Smooth muscle cell (in vitro differentiated cells): ENCODE results near the gene SMARCC2. TPM values are rescaled to one million over a fixed set of nuclear protein-coding genes. Genes with fewer than 3 reads are reported as not detected.

Experiments
- DNase-seq: peaks from one replicate; lab custom pipeline; 2025; ENCODE audit not compliant: unreplicated experiment; lab: John Stamatoyannopoulos, UW
- H2AFZ ChIP-seq: fragments of 200-600 bp; sonication (generic); 2 replicates; pipeline ENCODE4 v1.6.0; 2016; ENCODE audit warnings: antibody characterized with exemption, low read depth, mild to moderate bottlenecking
- H3F3A ChIP-seq: fragments of 200-600 bp; sonication (generic); 2 replicates; pipeline ENCODE4 v1.6.0; 2017; ENCODE audit warnings: antibody characterized with exemption, low read depth
- H3K27ac ChIP-seq: fragments of 200-600 bp; sonication (generic); 2 replicates; pipeline ENCODE4 v1.5.1; 2016; ENCODE audit warnings: low read depth, mild to moderate bottlenecking
- H3K27me3 ChIP-seq: fragments of 200-600 bp; sonication (generic); 2 replicates; pipeline ENCODE4 v1.6.1; 2016; ENCODE audit warnings: low read depth, mild to moderate bottlenecking
- H3K36me3 ChIP-seq: fragments of 200-600 bp; sonication (generic); 2 replicates; pipeline ENCODE4 v1.5.1; 2016; ENCODE audit warnings: low read depth
- H3K4me1 ChIP-seq: fragments of 200-600 bp; sonication (generic); 2 replicates; pipeline ENCODE4 v1.5.1; 2016; ENCODE audit warnings: low read depth
- H3K4me2 ChIP-seq: fragments of 200-600 bp; sonication (generic); 2 replicates; pipeline ENCODE4 v1.6.0; 2016; ENCODE audit warnings: mild to moderate bottlenecking
- H3K4me3 ChIP-seq: fragments of 200-600 bp; sonication (generic); 2 replicates; pipeline ENCODE4 v1.5.1; 2016; ENCODE audit warnings: mild to moderate bottlenecking
- H3K79me2 ChIP-seq: fragments of 200-600 bp; sonication (generic); 2 replicates; pipeline ENCODE4 v1.6.0; 2016; ENCODE audit warnings: low read depth, mild to moderate bottlenecking
- H3K9ac ChIP-seq: fragments of 200-600 bp; sonication (generic); 2 replicates; pipeline ENCODE4 v1.6.0; 2016; ENCODE audit warnings: low read depth
- H3K9me3 ChIP-seq: fragments of 200-600 bp; sonication (generic); replicated peaks from 2 replicates; pipeline ENCODE4 v1.5.1; 2016; ENCODE audit warnings: low read depth
- H4K20me1 ChIP-seq: fragments of 200-600 bp; sonication (generic); 2 replicates; pipeline ENCODE4 v1.6.0; 2016; ENCODE audit warnings: low read depth
- WGBS: methylation state at CpG from one replicate; pipeline ENCODE4 v1.1.7; 2016; ENCODE audit warnings: low lambda C conversion rate; 5-methylcytosine and 5-hydroxymethylcytosine counted together
- polyA plus RNA-seq: library from polyadenylated mRNA; unstranded; fragments of >200 nt; fragmentation: Nextera tagmentation; extraction: Ambion mirVana; gene quantifications from 2 replicates; pipeline ENCODE4 v1.2.1, GENCODE V29; 2016
- total RNA-seq: library from RNA; depleted of rRNA; stranded (reverse); fragments of >200 nt; gene quantifications from 2 replicates; pipeline ENCODE4 v1.2.3, GENCODE V29; 2014
- TF ChIP-seq, protein P1 (sequence below): fragments of 200-600 bp; sonication (generic); IDR thresholded peaks from 2 replicates; pipeline ENCODE4 v1.5.1; 2017; ENCODE audit warnings: borderline replicate concordance, mild to moderate bottlenecking, antibody characterized with exemption; ENCODE audit not compliant: insufficient read depth, poor library complexity, severe bottlenecking

Gene SMARCC2
- total and polyA plus RNA-seq, 2 experiments from 2014 or later: 32.2 to 43.8 TPM

DNA sequence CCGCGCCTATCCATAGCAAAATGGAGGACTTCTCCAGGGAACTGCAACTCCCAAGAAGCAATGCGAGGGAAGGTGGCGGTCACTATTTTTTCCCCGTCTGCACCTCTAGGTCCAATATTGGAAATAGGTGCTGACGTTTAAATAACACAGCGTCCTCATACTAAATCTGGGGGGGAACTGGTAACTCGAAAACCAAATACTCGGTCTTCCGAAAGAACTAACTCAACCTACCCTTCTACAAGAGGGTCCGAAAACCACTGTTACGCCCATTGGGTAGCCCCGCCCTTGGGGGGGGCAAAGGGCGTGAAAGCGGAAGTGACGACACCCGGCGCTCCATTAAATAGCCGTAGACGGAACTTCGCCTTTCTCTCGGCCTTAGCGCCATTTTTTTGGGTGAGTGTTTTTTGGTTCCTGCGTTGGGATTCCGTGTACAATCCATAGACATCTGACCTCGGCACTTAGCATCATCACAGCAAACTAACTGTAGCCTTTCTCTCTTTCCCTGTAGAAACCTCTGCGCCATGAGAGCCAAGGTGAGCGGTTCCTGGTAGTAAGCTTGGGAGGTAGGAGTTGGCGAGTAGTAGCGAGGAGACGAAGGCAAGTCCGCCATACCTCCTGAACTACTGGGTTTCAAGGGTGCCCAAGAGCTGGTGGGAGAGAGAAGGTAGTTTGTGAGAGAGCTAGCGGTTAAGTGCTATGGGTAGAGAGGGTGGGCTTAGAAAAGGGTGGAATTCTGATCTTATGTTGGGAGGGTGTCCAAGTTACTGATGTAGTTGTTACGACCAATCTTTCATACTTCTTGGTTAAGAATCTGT is 72.8 kb downstream of the SMARCC2 start, which contains the start of gene RPL41:
TSS of gene RPL41 (plus strand) at position 367 of the 815 bp plus-strand sequence.
- no peaks in the 10 kb centered on the region for H3K9me3 ChIP-seq
- no peaks in the 10 kb centered on the region for H3K27me3 ChIP-seq
- peaks cover 24% of the 10 kb centered on the region for H3F3A ChIP-seq
- peaks cover 8% of the 10 kb centered on the region for H3K79me2 ChIP-seq
- peak within 1 kb of the TSS; percentile 96 for H3K9ac ChIP-seq
- peaks cover 12% of the 10 kb centered on the region for H3K4me1 ChIP-seq
- peak within 1 kb of the TSS; percentile 96 for H3K4me2 ChIP-seq
- peaks cover 10% of the 10 kb centered on the region for H4K20me1 ChIP-seq
- H3K27ac ChIP-seq: peak within 1 kb of the TSS; percentile 95
- WGBS: under 1% methylated on average over 34 of the region's 34 CpGs
- TF ChIP-seq, protein P1, sequence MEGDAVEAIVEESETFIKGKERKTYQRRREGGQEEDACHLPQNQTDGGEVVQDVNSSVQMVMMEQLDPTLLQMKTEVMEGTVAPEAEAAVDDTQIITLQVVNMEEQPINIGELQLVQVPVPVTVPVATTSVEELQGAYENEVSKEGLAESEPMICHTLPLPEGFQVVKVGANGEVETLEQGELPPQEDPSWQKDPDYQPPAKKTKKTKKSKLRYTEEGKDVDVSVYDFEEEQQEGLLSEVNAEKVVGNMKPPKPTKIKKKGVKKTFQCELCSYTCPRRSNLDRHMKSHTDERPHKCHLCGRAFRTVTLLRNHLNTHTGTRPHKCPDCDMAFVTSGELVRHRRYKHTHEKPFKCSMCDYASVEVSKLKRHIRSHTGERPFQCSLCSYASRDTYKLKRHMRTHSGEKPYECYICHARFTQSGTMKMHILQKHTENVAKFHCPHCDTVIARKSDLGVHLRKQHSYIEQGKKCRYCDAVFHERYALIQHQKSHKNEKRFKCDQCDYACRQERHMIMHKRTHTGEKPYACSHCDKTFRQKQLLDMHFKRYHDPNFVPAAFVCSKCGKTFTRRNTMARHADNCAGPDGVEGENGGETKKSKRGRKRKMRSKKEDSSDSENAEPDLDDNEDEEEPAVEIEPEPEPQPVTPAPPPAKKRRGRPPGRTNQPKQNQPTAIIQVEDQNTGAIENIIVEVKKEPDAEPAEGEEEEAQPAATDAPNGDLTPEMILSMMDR: no peak
- H2AFZ ChIP-seq: peak within 1 kb of the TSS; percentile 79
- peak; percentile 65 for DNase-seq
- H3K36me3 ChIP-seq: no peaks in the 10 kb centered on the region
- H3K4me3 ChIP-seq: peak within 1 kb of the TSS; percentile 74

DNA sequence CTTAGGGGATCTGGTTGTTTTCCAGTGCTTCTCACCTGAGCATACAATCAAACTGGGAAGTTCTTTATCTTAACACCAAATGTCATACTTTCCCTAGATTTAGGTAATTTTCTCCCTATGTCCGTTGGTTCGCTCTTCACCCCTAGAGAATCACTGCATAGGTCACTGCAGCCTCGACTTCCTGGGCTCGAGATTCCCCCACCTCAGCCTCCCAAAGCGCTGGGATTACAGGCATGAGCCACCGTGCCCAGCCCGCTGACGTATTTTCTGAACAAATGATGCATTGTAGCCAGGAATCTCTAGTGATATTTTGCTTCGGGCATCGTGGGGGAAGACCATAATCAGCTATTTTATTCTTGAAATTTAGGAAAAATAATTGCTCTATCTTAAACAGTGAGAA is 74.0 kb downstream of the SMARCC2 start:
- H2AFZ ChIP-seq: peak overlapping the region; percentile 79
- peak overlapping the region; percentile 96 for H3K4me2 ChIP-seq
- no peaks in the 10 kb centered on the region for H3K9me3 ChIP-seq
- H3K9ac ChIP-seq: peak overlapping the region; percentile 96
- H3K79me2 ChIP-seq: peaks cover 8% of the 10 kb centered on the region
- H3K27me3 ChIP-seq: no peaks in the 10 kb centered on the region
- WGBS: 22% methylated on average over 10 of the region's 10 CpGs
- DNase-seq: no peak
- H3F3A ChIP-seq: peaks cover 31% of the 10 kb centered on the region
- peaks cover 12% of the 10 kb centered on the region for H3K4me1 ChIP-seq
- peak overlapping the region; percentile 74 for H3K4me3 ChIP-seq
- peaks cover 5% of the 10 kb centered on the region for H3K36me3 ChIP-seq
- peaks cover 10% of the 10 kb centered on the region for H4K20me1 ChIP-seq
- TF ChIP-seq, protein P1: no peak
- peak overlapping the region; percentile 95 for H3K27ac ChIP-seq

DNA sequence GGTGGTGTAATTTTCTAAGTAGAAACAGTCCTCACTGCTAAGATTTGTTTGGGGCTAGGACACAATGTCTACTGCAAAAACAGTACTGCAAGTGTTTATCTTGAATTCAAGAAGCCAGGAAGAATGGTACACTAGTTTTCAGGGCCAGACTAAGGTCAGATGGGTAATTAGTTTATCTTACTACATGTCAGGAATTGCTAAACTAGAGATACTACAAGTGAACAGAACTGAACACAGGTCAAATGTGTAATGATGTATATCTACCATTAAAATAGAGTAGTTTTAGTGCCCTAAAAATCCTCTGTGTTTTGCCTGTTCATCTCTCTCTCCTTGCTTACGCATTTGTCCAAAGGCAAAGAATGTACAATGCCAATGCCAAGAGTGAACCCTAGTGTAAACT is 75.2 kb downstream of the SMARCC2 start:
- no peak for DNase-seq
- H4K20me1 ChIP-seq: peaks cover 5% of the 10 kb centered on the region
- H3K9ac ChIP-seq: no peak overlapping the region
- no peaks in the 10 kb centered on the region for H3K27me3 ChIP-seq
- H3F3A ChIP-seq: peaks cover 31% of the 10 kb centered on the region
- no peak overlapping the region for H2AFZ ChIP-seq
- TF ChIP-seq, protein P1: no peak
- H3K4me3 ChIP-seq: no peak overlapping the region
- WGBS: 89% methylated on average over 1 of the region's 1 CpG
- H3K9me3 ChIP-seq: no peaks in the 10 kb centered on the region
- H3K36me3 ChIP-seq: peaks cover 5% of the 10 kb centered on the region
- no peak overlapping the region for H3K4me2 ChIP-seq
- peaks cover 8% of the 10 kb centered on the region for H3K79me2 ChIP-seq
- H3K27ac ChIP-seq: no peak overlapping the region
- peaks cover 6% of the 10 kb centered on the region for H3K4me1 ChIP-seq

Other genes starting within 250 kb of the SMARCC2 start
- 1.8 and 4.7 TPM in 2 replicates for gene PMEL, start 223.4 kb downstream of the SMARCC2 start, total RNA-seq
- gene PMEL, start 223.4 kb downstream of the SMARCC2 start, polyA plus RNA-seq: 1.4 and 1.9 TPM in 2 replicates
- 36.5 and 37.5 TPM in 2 replicates for gene CDK2, start 222.7 kb downstream of the SMARCC2 start, total RNA-seq
- gene CDK2, start 222.7 kb downstream of the SMARCC2 start, polyA plus RNA-seq: 25.8 and 33.3 TPM in 2 replicates
- 77.2 and 90.4 TPM in 2 replicates for gene RAB5B, start 215.4 kb downstream of the SMARCC2 start, total RNA-seq
- gene RAB5B, start 215.4 kb downstream of the SMARCC2 start, polyA plus RNA-seq: 81.9 and 93.4 TPM in 2 replicates
- 9.8 and 19.1 TPM in 2 replicates for gene SUOX, start 192.2 kb downstream of the SMARCC2 start, total RNA-seq
- gene SUOX, start 192.2 kb downstream of the SMARCC2 start, polyA plus RNA-seq: 12.8 and 13.8 TPM in 2 replicates
- gene IKZF4, start 168.4 kb downstream of the SMARCC2 start, total RNA-seq: 3.9 and 4.2 TPM in 2 replicates
- 5.4 and 6.8 TPM in 2 replicates for gene IKZF4, start 168.4 kb downstream of the SMARCC2 start, polyA plus RNA-seq
- 731 and 845 TPM in 2 replicates for gene RPS26, start 147.6 kb downstream of the SMARCC2 start, total RNA-seq
- 282 and 323 TPM in 2 replicates for gene RPS26, start 147.6 kb downstream of the SMARCC2 start, polyA plus RNA-seq
- gene ERBB3, start 109.3 kb downstream of the SMARCC2 start, total RNA-seq: 7.2 and 9.2 TPM in 2 replicates
- gene ERBB3, start 109.3 kb downstream of the SMARCC2 start, polyA plus RNA-seq: 1.2 and 9.8 TPM in 2 replicates
- 88.6 and 118 TPM in 2 replicates for gene PA2G4, start 84.9 kb downstream of the SMARCC2 start, total RNA-seq
- gene PA2G4, start 84.9 kb downstream of the SMARCC2 start, polyA plus RNA-seq: 99.8 and 113 TPM in 2 replicates
- gene RPL41, start 72.8 kb downstream of the SMARCC2 start, total RNA-seq: 2,929 and 3,246 TPM in 2 replicates
- gene RPL41, start 72.8 kb downstream of the SMARCC2 start, polyA plus RNA-seq: 2,414 and 2,571 TPM in 2 replicates
- 1.9 and 6.7 TPM in 2 replicates for gene ZC3H10, start 71.2 kb downstream of the SMARCC2 start, total RNA-seq
- gene ZC3H10, start 71.2 kb downstream of the SMARCC2 start, polyA plus RNA-seq: 2.8 TPM in 2 replicates
- 76.0 and 87.7 TPM in 2 replicates for gene ESYT1, start 61.2 kb downstream of the SMARCC2 start, total RNA-seq
- gene ESYT1, start 61.2 kb downstream of the SMARCC2 start, polyA plus RNA-seq: 69.5 and 77.0 TPM in 2 replicates
- gene MYL6B, start 36.9 kb downstream of the SMARCC2 start, total RNA-seq: 44.5 and 59.0 TPM in 2 replicates
- 107 and 121 TPM in 2 replicates for gene MYL6B, start 36.9 kb downstream of the SMARCC2 start, polyA plus RNA-seq
- 2,329 and 2,776 TPM in 2 replicates for gene MYL6, start 31.1 kb downstream of the SMARCC2 start, total RNA-seq
- 4,165 and 4,181 TPM in 2 replicates for gene MYL6, start 31.1 kb downstream of the SMARCC2 start, polyA plus RNA-seq
- gene RNF41, start 32.4 kb upstream of the SMARCC2 start, total RNA-seq: 46.1 and 65.2 TPM in 2 replicates
- gene RNF41, start 32.4 kb upstream of the SMARCC2 start, polyA plus RNA-seq: 19.4 and 22.2 TPM in 2 replicates
- gene NABP2, start 34.9 kb upstream of the SMARCC2 start, total RNA-seq: 20.9 and 33.8 TPM in 2 replicates
- gene NABP2, start 34.9 kb upstream of the SMARCC2 start, polyA plus RNA-seq: 14.2 and 16.4 TPM in 2 replicates
- gene SLC39A5, start 40.6 kb upstream of the SMARCC2 start, total RNA-seq: 0.36 and 0.99 TPM in 2 replicates
- gene SLC39A5, start 40.6 kb upstream of the SMARCC2 start, polyA plus RNA-seq: not detected in 2 replicates
- 31.4 and 32.5 TPM in 2 replicates for gene ANKRD52, start 68.9 kb upstream of the SMARCC2 start, total RNA-seq
- 49.9 and 54.0 TPM in 2 replicates for gene ANKRD52, start 68.9 kb upstream of the SMARCC2 start, polyA plus RNA-seq
- gene COQ10A, start 77.5 kb upstream of the SMARCC2 start, total RNA-seq: 8.7 and 11.0 TPM in 2 replicates
- gene COQ10A, start 77.5 kb upstream of the SMARCC2 start, polyA plus RNA-seq: 9.8 and 16.8 TPM in 2 replicates
- gene CS, start 110.8 kb upstream of the SMARCC2 start, total RNA-seq: 96.5 and 138 TPM in 2 replicates
- 83.3 and 107 TPM in 2 replicates for gene CS, start 110.8 kb upstream of the SMARCC2 start, polyA plus RNA-seq
- 147 and 171 TPM in 2 replicates for gene CNPY2, start 126.5 kb upstream of the SMARCC2 start, total RNA-seq
- gene CNPY2, start 126.5 kb upstream of the SMARCC2 start, polyA plus RNA-seq: 334 and 342 TPM in 2 replicates
- 20.3 and 55.6 TPM in 2 replicates for gene PAN2, start 144.5 kb upstream of the SMARCC2 start, total RNA-seq
- 12.9 and 14.7 TPM in 2 replicates for gene PAN2, start 144.5 kb upstream of the SMARCC2 start, polyA plus RNA-seq
- 0.54 and 1.9 TPM in 2 replicates for gene IL23A, start 149.4 kb upstream of the SMARCC2 start, total RNA-seq
- gene IL23A, start 149.4 kb upstream of the SMARCC2 start, polyA plus RNA-seq: 0.35 and 0.85 TPM in 2 replicates
- gene STAT2, start 170.6 kb upstream of the SMARCC2 start, total RNA-seq: 141 and 148 TPM in 2 replicates
- 94.6 and 108 TPM in 2 replicates for gene STAT2, start 170.6 kb upstream of the SMARCC2 start, polyA plus RNA-seq
- gene APOF, start 173.4 kb upstream of the SMARCC2 start, total RNA-seq: not detected in 2 replicates
- gene APOF, start 173.4 kb upstream of the SMARCC2 start, polyA plus RNA-seq: not detected in 2 replicates